GM23338 (cell line): ENCODE data around the gene IL20.

Experiments used
- CREB1 ChIP-seq: fragments of 250-450 bp; sonication (Bioruptor Pico); IDR thresholded peaks from 2 replicates; pipeline ENCODE4 v1.5.0; 2020; ENCODE audit warnings: low read depth, mild to moderate bottlenecking, moderate library complexity
- CTCF ChIP-seq, 2 experiments: fragments of 200-600 bp in 1 of 2; sonication (generic) in 1 of 2; conservative IDR thresholded peaks; 2 replicates each; pipeline versions ENCODE4 v1.5.1 to v1.6.1; 2016 to 2017; ENCODE audit warnings: antibody characterized with exemption in 2 of 2, low read depth in 2 of 2, mild to moderate bottlenecking in 2 of 2, moderate library complexity in 1 of 2
- ETS1 ChIP-seq: IDR thresholded peaks from 2 replicates; pipeline ENCODE4 v1.6.1; 2016; ENCODE audit warnings: antibody characterized with exemption
- EZH2 ChIP-seq: fragments of 200-600 bp; sonication (generic); IDR thresholded peaks from one replicate; pipeline ENCODE4 v1.8.0; 2017; ENCODE audit warnings: antibody characterized with exemption, mild to moderate bottlenecking, low read depth; ENCODE audit not compliant: unreplicated experiment
- EZH2phosphoT487 ChIP-seq: fragments of 200-600 bp; sonication (generic); IDR thresholded peaks from one replicate; pipeline ENCODE4 v1.8.1; 2018; ENCODE audit warnings: antibody characterized with exemption; ENCODE audit not compliant: unreplicated experiment
- JUNB ChIP-seq: IDR thresholded peaks from one replicate; pipeline ENCODE4 v1.6.1; 2016; ENCODE audit warnings: antibody characterized with exemption; ENCODE audit not compliant: unreplicated experiment
- NANOG ChIP-seq: IDR thresholded peaks from 2 replicates; pipeline ENCODE4 v1.6.1; 2016; ENCODE audit warnings: antibody characterized with exemption, borderline replicate concordance
- POLR2AphosphoS5 ChIP-seq: IDR thresholded peaks from 2 replicates; pipeline ENCODE4 v1.6.1; 2016; ENCODE audit warnings: antibody characterized with exemption, low read depth
- REST ChIP-seq: IDR thresholded peaks from one replicate; pipeline ENCODE4 v1.6.1; 2018; ENCODE audit warnings: antibody characterized with exemption; ENCODE audit not compliant: unreplicated experiment
- STAT1 ChIP-seq: IDR thresholded peaks from one replicate; pipeline ENCODE4 v1.6.1; 2016; ENCODE audit warnings: antibody characterized with exemption; ENCODE audit not compliant: unreplicated experiment
- ZNF114 ChIP-seq: fragments of 250-450 bp; sonication (Bioruptor Pico); IDR thresholded peaks from 2 replicates; pipeline ENCODE4 v1.5.0; 2020; ENCODE audit warnings: mild to moderate bottlenecking, moderate library complexity
- ZNF462 ChIP-seq: fragments of 250-450 bp; sonication (Bioruptor Pico); IDR thresholded peaks from 2 replicates; pipeline ENCODE4 v1.5.0; 2020; ENCODE audit warnings: mild to moderate bottlenecking, moderate library complexity

- no peak for TF ChIP-seq CTCF (conservative IDR thresholded peaks at IDR 0.05; ENCODE audit: low read depth in 2 of 2)
- TF ChIP-seq ZNF462 (CRISPR knock-in tag), result no peak
- TF ChIP-seq POLR2AphosphoS5, result no peak
- TF ChIP-seq REST, result no peak
- TF ChIP-seq ZNF114, result no peak
- TF ChIP-seq EZH2, result no peak
- no peak for TF ChIP-seq CREB1 (CRISPR knock-in tag)
- no peak for TF ChIP-seq EZH2phosphoT487
- TF ChIP-seq STAT1, result no peak
- no peak for TF ChIP-seq ETS1
- TF ChIP-seq JUNB, result no peak
- TF ChIP-seq NANOG, result no peak
Observed at GRCh38 chr1:206847946-206848345, 17.5 kb upstream of the IL20 start.
